GM18861 (cell line): Measurements from ENCODE around the gene GIPC2.
"Not testable (repeated sequence)": the region's sequence is repeated elsewhere in the genome, so short reads cannot be mapped to it uniquely, and the experiment has no call there.

Experiments used
- ATAC-seq: cut with Tn5 transposase; IDR thresholded peaks from one replicate; pipeline ENCODE4 v1.9.1; 2021; ENCODE audit not compliant: unreplicated experiment

Gene GIPC2

DNA sequence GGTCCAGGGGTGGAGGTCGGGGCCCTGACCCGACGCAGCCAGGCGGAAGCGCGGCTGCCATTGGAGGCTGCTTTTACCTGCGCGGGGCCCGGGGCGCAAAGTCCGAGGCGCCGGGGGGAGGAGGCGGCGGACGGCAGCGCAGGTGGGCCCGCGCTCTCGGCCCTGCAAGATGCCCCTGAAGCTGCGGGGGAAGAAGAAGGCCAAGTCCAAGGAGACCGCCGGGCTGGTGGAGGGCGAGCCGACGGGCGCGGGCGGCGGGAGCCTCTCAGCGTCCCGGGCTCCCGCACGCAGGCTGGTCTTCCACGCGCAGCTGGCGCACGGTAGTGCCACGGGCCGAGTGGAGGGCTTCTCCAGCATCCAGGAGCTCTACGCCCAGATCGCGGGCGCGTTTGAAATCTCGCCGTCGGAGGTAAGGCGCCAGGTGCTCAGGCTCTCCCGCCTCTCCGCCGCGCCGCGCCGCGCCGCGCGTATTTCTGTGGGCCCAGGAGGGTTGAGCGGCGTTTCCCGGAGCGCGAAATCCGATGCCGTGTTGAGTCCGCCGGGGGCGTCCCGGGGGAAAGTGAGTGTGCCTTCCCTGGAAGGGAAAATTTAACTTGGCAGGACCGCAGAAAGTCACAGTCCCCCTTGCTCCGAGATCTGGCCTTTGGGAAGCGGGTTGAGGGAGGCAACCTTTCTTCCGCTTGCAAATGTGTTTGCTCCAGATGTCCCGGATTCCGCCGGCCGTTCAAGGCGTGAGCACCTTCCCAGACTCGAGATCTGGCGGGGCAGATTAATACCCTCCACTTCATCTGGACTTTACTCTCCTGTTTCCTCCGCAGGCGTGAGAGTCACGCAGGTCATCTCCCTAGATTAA lies at the start of gene GIPC2:
GIPC2 (plus strand) TSS at position 41 of the 853 bp plus-strand sequence; CDS start at position 170, 129 bp downstream.
- ATAC-seq: no peak

GRCh38 chr1:77996734-77997133 lies 49.0 kb upstream of the GIPC2 start:
- ATAC-seq: no peak

- ATAC-seq: not testable (repeated sequence)
These were observed 45.2 kb upstream of the GIPC2 start for GRCh38 chr1:78000536-78000935.

DNA sequence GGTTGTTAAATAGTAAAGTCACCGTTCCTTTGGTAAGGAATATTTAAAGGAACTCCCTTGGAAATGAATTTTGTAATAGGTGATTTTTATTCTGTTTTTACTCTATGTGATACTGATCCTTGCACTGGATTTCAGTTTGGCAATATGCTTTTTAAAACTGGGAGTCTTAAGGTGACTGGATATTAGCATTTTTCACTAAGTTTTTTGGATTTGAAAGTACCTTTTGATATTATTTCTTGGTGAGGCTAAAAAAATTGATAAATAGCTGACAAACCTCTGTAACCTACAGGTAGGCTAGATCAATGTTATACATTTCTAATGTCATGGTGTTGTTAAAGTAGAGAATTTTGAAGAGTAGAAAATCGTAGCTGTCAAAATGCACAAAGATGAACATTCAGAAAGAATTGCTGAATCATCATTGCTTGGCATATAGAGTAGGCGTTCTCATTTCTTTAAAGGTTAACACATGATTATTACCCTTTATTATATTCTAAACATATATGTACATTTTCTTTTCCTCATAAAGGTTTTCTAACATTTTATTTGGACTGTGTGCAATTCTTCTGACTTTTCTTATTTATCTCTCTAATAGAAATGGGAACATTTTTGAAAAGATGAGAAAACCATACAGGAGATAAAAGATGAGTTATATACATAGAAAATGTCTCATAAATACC lies 42.6 kb upstream of the GIPC2 start:
- ATAC-seq: no peak

GRCh38 chr1:78003882-78004718 lies 41.7 kb upstream of the GIPC2 start:
- peak; percentile 32 for ATAC-seq

GRCh38 chr1:78004719-78005447 lies 40.9 kb upstream of the GIPC2 start, which contains the start of gene DNAJB4:
Gene DNAJB4, plus strand, starts transcription at chr1:78004939. Its CDS starts 172 bp downstream, at chr1:78005111.
- ATAC-seq: peak; percentile 95

DNA sequence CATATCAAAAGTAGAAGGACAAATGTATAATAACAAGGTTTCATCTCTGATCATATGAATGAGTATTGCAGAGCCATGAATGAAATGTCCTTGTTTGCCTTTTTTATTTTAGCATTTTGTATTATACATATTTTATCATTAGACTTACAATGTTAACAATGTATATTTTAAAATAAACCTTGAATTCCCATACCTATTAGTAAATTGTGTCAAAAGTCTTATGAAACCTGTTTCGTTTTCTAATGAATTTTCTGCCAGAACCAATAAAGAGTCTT lies 40.4 kb upstream of the GIPC2 start:
- ATAC-seq: no peak

DNA sequence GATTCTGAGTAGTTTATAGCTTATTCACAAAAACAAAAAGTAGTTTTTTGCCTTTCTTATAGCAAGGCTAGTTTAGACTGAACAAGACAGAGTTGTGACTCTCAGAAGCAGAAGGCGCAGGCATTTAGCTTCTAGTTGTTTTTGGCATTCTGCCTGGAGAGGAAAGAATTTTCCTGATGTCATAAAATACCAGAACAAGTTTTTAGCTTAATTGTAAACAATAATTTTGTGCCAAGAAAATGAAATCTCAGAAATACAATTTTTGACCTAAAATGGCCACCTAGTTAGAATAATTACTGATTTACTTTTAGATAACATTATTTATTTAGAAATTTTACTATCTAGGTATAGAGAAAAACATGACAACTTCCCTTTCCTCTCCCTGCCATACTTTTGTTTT lies 40.0 kb upstream of the GIPC2 start:
- ATAC-seq: no peak

DNA sequence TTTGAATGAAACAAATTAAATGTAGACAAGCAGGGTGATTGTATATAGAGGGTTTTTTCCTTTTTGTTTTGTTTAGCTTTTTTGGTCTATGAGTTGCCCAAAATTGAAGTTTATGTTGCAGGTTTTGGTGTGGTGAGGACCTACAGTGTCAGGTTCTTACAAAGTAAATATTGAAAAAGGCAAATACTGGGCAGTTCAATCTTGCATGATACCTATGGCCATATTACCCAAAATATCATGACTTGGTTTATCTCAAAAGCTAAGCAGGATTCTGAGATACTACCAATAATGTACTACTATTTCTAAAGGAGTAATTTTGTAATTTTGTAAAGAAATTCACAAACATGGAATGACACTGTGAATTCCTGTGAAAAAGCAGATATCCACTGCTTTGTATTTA lies 39.2 kb upstream of the GIPC2 start:
- no peak for ATAC-seq

GRCh38 chr1:78007677-78008341 lies 38.0 kb upstream of the GIPC2 start:
- ATAC-seq: no peak

DNA sequence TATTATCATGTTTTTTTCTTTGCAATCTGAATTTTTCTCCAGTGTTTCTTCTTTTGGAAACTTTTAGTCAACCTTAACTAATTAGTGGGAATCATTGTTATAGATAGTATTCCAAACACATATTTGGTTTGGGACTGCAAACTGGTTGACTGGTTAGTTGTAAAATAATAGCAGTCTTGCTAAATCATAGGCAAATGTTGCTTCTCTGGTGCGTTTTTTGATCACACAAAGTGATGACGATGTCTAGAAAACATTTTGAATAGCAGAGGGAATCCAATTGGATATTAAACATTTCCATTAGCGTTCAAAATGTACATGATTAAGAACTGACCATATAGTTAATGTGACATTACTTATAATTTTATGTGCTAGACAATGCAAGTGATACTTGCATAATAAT lies 36.5 kb upstream of the GIPC2 start:
- ATAC-seq: no peak

GRCh38 chr1:78009836-78010235 lies 35.9 kb upstream of the GIPC2 start:
- ATAC-seq: no peak

DNA sequence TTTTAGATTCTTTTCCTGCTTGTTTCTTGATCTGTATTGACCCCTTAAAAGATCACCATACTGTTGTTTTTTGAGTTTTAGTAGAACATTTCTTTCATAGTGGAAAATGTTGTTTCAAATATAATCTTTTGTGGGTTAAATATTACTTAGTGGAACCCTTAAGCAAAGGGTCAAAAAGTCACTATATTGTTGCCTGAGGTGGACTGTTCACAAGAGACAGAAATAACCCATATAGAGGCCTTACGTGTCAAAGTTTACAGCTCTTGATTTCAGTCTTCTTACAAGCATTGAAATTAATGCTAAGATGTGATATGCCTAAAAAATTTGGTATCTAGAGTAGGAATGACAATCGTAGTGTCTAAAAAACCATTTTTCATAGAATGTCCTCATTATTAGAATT lies 34.7 kb upstream of the GIPC2 start:
- ATAC-seq: peak; percentile 52

DNA sequence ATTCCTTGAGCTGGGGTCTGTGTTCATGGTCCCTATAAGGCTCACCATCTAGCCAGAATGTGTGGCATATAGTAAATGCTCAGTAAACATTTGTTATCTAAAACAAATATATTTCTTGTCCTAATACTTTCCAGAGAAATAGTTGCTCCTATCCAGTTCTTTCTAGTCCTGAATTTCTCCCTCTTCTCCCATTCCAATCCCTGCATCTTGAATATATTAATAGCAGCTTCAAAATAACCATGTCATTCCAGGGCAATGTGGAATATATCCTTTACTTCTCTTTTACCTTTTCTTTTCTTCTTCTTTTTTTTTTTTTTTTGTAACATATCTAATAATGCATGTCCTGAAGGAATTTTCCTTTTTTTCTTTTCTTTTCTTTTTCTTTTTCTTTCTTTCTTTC lies 30.6 kb upstream of the GIPC2 start:
- no peak for ATAC-seq

DNA sequence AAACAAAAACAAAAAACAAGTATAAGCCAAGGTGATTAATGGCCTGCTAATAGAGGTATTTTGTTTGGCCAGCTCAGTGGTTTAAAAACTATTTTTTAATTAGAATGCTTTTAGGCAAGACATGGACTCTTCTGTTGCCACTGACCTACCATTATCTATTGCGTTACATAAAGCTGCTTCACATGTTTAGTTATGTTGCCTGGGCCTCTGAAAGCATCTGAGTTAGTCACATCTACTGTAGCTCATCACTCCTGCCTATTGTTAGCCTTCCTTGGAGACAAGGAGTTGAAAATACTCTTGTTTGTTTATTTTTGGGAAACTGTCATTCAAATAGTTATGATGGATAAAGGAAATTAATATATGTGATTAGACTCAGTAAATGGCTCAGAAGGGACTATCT lies 26.7 kb upstream of the GIPC2 start:
- ATAC-seq: no peak

- ATAC-seq: not testable (repeated sequence)
These were observed 24.6 kb upstream of the GIPC2 start for GRCh38 chr1:78021134-78021533.

- ATAC-seq: no peak
These were observed 16.0 kb upstream of the GIPC2 start for GRCh38 chr1:78029793-78030192.

DNA sequence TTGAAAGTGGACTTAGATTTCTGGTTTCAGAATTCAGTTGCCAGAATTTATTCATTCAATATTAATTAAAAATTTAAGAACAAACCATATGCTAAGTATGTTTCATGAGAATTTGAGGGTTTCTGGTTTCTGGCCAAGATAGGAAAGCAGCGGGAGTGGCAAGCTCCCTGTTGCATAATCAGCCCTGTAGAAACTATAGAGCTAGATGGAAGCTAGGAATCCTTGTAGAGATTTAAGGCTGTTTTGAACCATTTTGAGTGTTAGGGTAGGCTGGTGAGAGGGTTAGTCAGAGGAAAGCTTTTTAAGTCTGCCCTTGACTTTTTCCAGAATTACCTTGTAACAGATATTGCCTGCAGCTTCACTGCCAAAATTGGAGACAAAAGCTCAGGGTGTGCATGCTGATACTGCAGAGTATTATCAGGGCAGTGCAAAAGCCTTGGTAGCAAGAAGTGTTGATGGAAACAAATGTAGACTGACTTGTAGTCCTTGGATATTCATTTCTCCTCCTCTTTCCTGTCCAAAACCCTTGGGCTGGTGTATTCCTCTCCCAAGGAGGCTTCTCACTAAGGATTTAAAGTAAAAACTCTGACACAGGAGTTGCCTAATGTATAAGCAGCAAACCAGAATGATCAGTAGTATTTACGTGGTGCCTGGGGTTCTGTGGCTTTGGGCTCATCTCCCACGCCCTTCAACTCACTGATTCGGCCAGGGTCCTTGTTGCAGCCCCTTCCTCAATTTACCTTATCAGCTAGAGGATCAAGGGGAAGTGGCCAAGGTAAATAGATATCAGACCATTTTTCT lies 12.6 kb upstream of the GIPC2 start:
- ATAC-seq: no peak

DNA sequence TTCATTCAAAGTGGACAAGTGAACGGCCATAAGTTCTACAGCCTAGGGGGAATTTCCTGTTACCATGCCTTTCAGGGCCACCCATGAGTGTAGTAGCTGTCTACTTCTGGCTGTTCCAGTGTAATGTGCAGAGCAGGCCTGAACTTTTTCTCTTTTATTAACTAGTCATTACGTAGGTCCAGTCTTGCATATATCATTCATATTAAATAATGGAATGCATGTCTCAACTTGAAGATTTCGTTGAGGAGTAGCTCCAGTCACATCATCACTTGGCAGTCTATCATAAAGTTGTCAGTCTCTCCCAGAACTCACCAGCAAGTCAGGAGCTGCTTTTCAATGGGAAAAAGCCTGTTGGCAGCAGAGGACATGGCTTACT lies 12.0 kb upstream of the GIPC2 start:
- no peak for ATAC-seq

- no peak for ATAC-seq
These were observed 10.6 kb upstream of the GIPC2 start for GRCh38 chr1:78035121-78035520.
